ENCODE results near the gene KCNN4. TPM values are rescaled to one million over a fixed set of nuclear protein-coding genes. Genes with fewer than 3 reads are reported as not detected.

KCNN4 gene
- total and polyA plus RNA-seq, 2 experiments from 2014 or later: 3.6 to 5.4 TPM

GRCh38 chr19:43719918-43720317, 60.9 kb downstream of the KCNN4 start:
- no peak overlapping the region for H3K4me3 ChIP-seq
- H2AFZ ChIP-seq: no peak overlapping the region
- H3K9me2 ChIP-seq (replicated peaks; ENCODE audit: insufficient read depth): no peaks in the 10 kb centered on the region
- no peaks in the 10 kb centered on the region for H3K9me3 ChIP-seq (ENCODE audit: low read depth)
- no peak overlapping the region for H3K27ac ChIP-seq
- no peak for DNase-seq (ENCODE audit: low spot score)
- TF ChIP-seq EZH2 (IDR thresholded peaks at IDR 0.05; ENCODE audit: borderline replicate concordance) (no peak), EZH2phosphoT487 (IDR thresholded peaks at IDR 0.05; ENCODE audit: low read depth, severe bottlenecking, unreplicated experiment) (no peak), CTCF (IDR thresholded peaks at IDR 0.05; ENCODE audit: poor library complexity) (no peak)
- no peaks in the 10 kb centered on the region for H4K20me1 ChIP-seq (ENCODE audit: insufficient read depth, poor library complexity, severe bottlenecking)
- H3K36me3 ChIP-seq (replicated peaks; ENCODE audit: insufficient read depth, low read depth): no peaks in the 10 kb centered on the region
- H3K4me1 ChIP-seq (ENCODE audit: insufficient read depth): no peaks in the 10 kb centered on the region
- WGBS (ENCODE audit: low lambda C conversion rate, missing lambda C conversion rate): 76% methylated on average over 5 of the region's 5 CpGs
- no peaks in the 10 kb centered on the region for H3K27me3 ChIP-seq
- no peaks in the 10 kb centered on the region for H3K79me2 ChIP-seq
- no peak overlapping the region for H3K4me2 ChIP-seq

DNA sequence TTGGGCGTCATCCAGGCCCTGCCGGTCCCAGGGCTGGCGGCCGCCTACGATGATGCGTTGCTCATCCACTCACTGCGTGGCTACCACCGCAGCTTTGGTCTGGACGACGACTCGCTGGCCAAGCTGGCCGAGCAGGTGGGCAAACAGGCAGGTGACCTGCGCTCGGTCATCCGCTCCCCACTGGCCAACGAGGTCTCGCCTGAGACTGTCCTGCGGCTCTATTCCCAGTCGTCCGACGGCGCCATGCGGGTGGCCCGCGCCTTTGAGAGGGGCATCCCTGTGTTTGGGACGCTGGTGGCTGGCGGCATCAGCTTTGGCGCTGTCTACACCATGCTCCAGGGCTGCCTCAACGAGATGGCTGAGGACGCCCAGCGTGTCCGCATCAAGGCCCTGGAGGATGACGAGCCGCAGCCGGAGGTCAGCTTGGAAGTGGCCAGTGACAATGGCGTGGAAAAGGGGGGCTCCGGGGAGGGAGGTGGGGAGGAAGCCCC, 61.4 kb downstream of the KCNN4 start:
- Histone ChIP-seq H3K4me1 (ENCODE audit: insufficient read depth) (no peaks in the 10 kb centered on the region), H3K4me3 (no peak overlapping the region), H3K36me3 (replicated peaks; ENCODE audit: insufficient read depth, low read depth) (no peaks in the 10 kb centered on the region), H3K79me2 (no peaks in the 10 kb centered on the region), H4K20me1 (ENCODE audit: insufficient read depth, poor library complexity, severe bottlenecking) (no peaks in the 10 kb centered on the region), H3K4me2 (no peak overlapping the region), H3K27ac (no peak overlapping the region), H3K9me2 (replicated peaks; ENCODE audit: insufficient read depth) (no peaks in the 10 kb centered on the region), H3K9me3 (ENCODE audit: low read depth) (no peaks in the 10 kb centered on the region), H3K27me3 (no peaks in the 10 kb centered on the region), H2AFZ (no peak overlapping the region)
- 94% methylated on average over 35 of the region's 37 CpGs for WGBS (ENCODE audit: low lambda C conversion rate, missing lambda C conversion rate)
- no peak for DNase-seq (ENCODE audit: low spot score)
- TF ChIP-seq EZH2phosphoT487 (IDR thresholded peaks at IDR 0.05; ENCODE audit: low read depth, severe bottlenecking, unreplicated experiment): no peak
- no peak for TF ChIP-seq CTCF (IDR thresholded peaks at IDR 0.05; ENCODE audit: poor library complexity)
- TF ChIP-seq EZH2 (IDR thresholded peaks at IDR 0.05; ENCODE audit: borderline replicate concordance): no peak

DNA sequence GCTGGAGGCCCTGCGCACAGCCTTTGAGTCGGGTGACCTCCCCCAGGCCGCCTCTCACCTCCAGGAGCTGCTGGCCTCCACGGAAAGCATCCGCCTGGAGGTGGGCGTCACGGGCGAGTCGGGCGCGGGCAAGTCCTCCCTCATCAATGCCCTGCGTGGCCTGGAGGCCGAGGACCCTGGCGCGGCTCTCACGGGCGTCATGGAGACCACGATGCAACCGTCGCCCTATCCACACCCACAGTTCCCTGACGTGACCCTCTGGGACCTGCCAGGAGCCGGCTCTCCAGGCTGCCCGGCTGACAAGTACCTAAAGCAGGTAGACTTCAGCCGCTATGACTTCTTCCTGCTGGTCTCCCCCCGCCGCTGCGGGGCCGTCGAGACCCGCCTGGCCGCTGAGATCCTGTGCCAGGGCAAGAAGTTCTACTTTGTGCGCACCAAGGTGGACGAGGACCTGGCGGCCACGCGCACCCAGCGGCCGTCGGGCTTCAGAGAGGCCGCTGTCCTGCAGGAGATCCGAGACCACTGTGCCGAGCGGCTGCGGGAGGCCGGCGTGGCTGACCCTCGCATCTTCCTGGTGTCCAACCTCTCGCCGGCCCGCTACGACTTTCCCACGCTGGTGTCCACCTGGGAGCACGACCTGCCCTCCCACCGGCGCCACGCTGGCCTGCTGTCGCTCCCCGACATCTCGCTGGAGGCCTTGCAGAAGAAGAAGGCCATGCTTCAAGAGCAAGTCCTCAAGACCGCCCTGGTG, 62.0 kb downstream of the KCNN4 start:
- Histone ChIP-seq H3K27me3 (no peaks in the 10 kb centered on the region), H3K4me1 (ENCODE audit: insufficient read depth) (no peaks in the 10 kb centered on the region), H3K4me2 (no peak overlapping the region), H3K4me3 (no peak overlapping the region), H3K9me2 (replicated peaks; ENCODE audit: insufficient read depth) (no peaks in the 10 kb centered on the region), H3K79me2 (no peaks in the 10 kb centered on the region), H3K9me3 (ENCODE audit: low read depth) (no peaks in the 10 kb centered on the region), H4K20me1 (ENCODE audit: insufficient read depth, poor library complexity, severe bottlenecking) (no peaks in the 10 kb centered on the region), H3K36me3 (replicated peaks; ENCODE audit: insufficient read depth, low read depth) (no peaks in the 10 kb centered on the region), H2AFZ (no peak overlapping the region), H3K27ac (no peak overlapping the region)
- no peak for TF ChIP-seq EZH2 (IDR thresholded peaks at IDR 0.05; ENCODE audit: borderline replicate concordance)
- TF ChIP-seq EZH2phosphoT487 (IDR thresholded peaks at IDR 0.05; ENCODE audit: low read depth, severe bottlenecking, unreplicated experiment): no peak
- no peak for TF ChIP-seq CTCF (IDR thresholded peaks at IDR 0.05; ENCODE audit: poor library complexity)
- no peak for DNase-seq (ENCODE audit: low spot score)
- WGBS (ENCODE audit: low lambda C conversion rate, missing lambda C conversion rate): 94% methylated on average over 57 of the region's 60 CpGs

Other genes with a start within 250 kb of the KCNN4 start
- 0.84 TPM in 1 of 2 replicates, not detected in the other for gene ZNF575, start 247.8 kb downstream of the KCNN4 start, total RNA-seq
- 3.1 and 6.8 TPM in 2 replicates for gene ZNF575, start 247.8 kb downstream of the KCNN4 start, polyA plus RNA-seq
- gene XRCC1, start 205.4 kb downstream of the KCNN4 start, total RNA-seq: 27.8 and 34.3 TPM in 2 replicates
- 27.3 and 27.8 TPM in 2 replicates for gene XRCC1, start 205.4 kb downstream of the KCNN4 start, polyA plus RNA-seq
- gene PINLYP, start 205.2 kb downstream of the KCNN4 start, total RNA-seq: 4.7 and 11.4 TPM in 2 replicates
- gene PINLYP, start 205.2 kb downstream of the KCNN4 start, polyA plus RNA-seq: 4.5 and 4.6 TPM in 2 replicates
- gene IRGQ, start 184.8 kb downstream of the KCNN4 start, total RNA-seq: 26.0 and 26.2 TPM in 2 replicates
- gene IRGQ, start 184.8 kb downstream of the KCNN4 start, polyA plus RNA-seq: 9.6 and 14.4 TPM in 2 replicates
- gene ZNF576, start 184.4 kb downstream of the KCNN4 start, total RNA-seq: 12.8 and 16.2 TPM in 2 replicates
- 16.1 and 18.1 TPM in 2 replicates for gene ZNF576, start 184.4 kb downstream of the KCNN4 start, polyA plus RNA-seq
- 0.27 TPM in 1 of 2 replicates, not detected in the other for gene SRRM5, start 168.9 kb downstream of the KCNN4 start, total RNA-seq
- 0.24 and 0.79 TPM in 2 replicates for gene SRRM5, start 168.9 kb downstream of the KCNN4 start, polyA plus RNA-seq
- gene ZNF428, start 161.3 kb downstream of the KCNN4 start, total RNA-seq: 35.9 and 40.2 TPM in 2 replicates
- gene ZNF428, start 161.3 kb downstream of the KCNN4 start, polyA plus RNA-seq: 73.9 and 74.9 TPM in 2 replicates
- 22.7 and 24.4 TPM in 2 replicates for gene CADM4, start 141.1 kb downstream of the KCNN4 start, total RNA-seq
- 16.6 and 17.1 TPM in 2 replicates for gene CADM4, start 141.1 kb downstream of the KCNN4 start, polyA plus RNA-seq
- gene PLAUR, start 110.8 kb downstream of the KCNN4 start, total RNA-seq: 25.0 and 28.0 TPM in 2 replicates
- gene PLAUR, start 110.8 kb downstream of the KCNN4 start, polyA plus RNA-seq: 57.8 and 65.1 TPM in 2 replicates
- not detected in 2 replicates for gene IRGC, start 64.9 kb downstream of the KCNN4 start, total RNA-seq
- gene IRGC, start 64.9 kb downstream of the KCNN4 start, polyA plus RNA-seq: not detected in 2 replicates
- 9.5 and 16.1 TPM in 2 replicates for gene SMG9, start 26.0 kb downstream of the KCNN4 start, total RNA-seq
- 34.9 and 39.7 TPM in 2 replicates for gene SMG9, start 26.0 kb downstream of the KCNN4 start, polyA plus RNA-seq
- gene LYPD5, start 21.5 kb upstream of the KCNN4 start, total RNA-seq: 0.20 and 1.8 TPM in 2 replicates
- 1.6 and 1.9 TPM in 2 replicates for gene LYPD5, start 21.5 kb upstream of the KCNN4 start, polyA plus RNA-seq
- 7.6 and 10.7 TPM in 2 replicates for gene ZNF283, start 46.3 kb upstream of the KCNN4 start, total RNA-seq
- gene ZNF283, start 46.3 kb upstream of the KCNN4 start, polyA plus RNA-seq: 1.8 and 2.1 TPM in 2 replicates
- 4.9 and 5.2 TPM in 2 replicates for gene ZNF404, start 103.0 kb upstream of the KCNN4 start, total RNA-seq
- gene ZNF404, start 103.0 kb upstream of the KCNN4 start, polyA plus RNA-seq: 2.7 and 5.8 TPM in 2 replicates
- 10.3 and 10.6 TPM in 2 replicates for gene ZNF45, start 154.3 kb upstream of the KCNN4 start, total RNA-seq
- 5.1 and 6.3 TPM in 2 replicates for gene ZNF45, start 154.3 kb upstream of the KCNN4 start, polyA plus RNA-seq
- gene ZNF221, start 170.3 kb upstream of the KCNN4 start, total RNA-seq: 7.1 and 8.2 TPM in 2 replicates
- gene ZNF221, start 170.3 kb upstream of the KCNN4 start, polyA plus RNA-seq: 1.1 and 2.7 TPM in 2 replicates
- gene ZNF155, start 203.2 kb upstream of the KCNN4 start, total RNA-seq: 5.6 and 7.2 TPM in 2 replicates
- 3.2 and 5.3 TPM in 2 replicates for gene ZNF155, start 203.2 kb upstream of the KCNN4 start, polyA plus RNA-seq
- gene ZNF230, start 222.0 kb upstream of the KCNN4 start, total RNA-seq: 4.4 and 5.9 TPM in 2 replicates
- 3.7 and 4.3 TPM in 2 replicates for gene ZNF230, start 222.0 kb upstream of the KCNN4 start, polyA plus RNA-seq
- gene ZNF222, start 244.4 kb upstream of the KCNN4 start, total RNA-seq: 5.3 and 6.3 TPM in 2 replicates
- 1.6 and 1.8 TPM in 2 replicates for gene ZNF222, start 244.4 kb upstream of the KCNN4 start, polyA plus RNA-seq